Rectal smooth muscle tissue (tissue), 1 donor: ENCODE measurements around the gene STK32C.

Experiments used
- H3K27ac ChIP-seq: one replicate; pipeline ENCODE4 v1.7.0; 2013; ENCODE audit warnings: low read depth, low read length, inconsistent platforms
- H3K27me3 ChIP-seq: one replicate; pipeline ENCODE4 v1.7.0; 2013; ENCODE audit warnings: low read length; ENCODE audit not compliant: control insufficient read depth, insufficient read depth
- H3K36me3 ChIP-seq: one replicate; pipeline ENCODE4 v1.7.0; 2013; ENCODE audit warnings: low read length; ENCODE audit not compliant: control insufficient read depth, insufficient read depth
- H3K4me1 ChIP-seq: one replicate; pipeline ENCODE4 v1.7.0; 2013; ENCODE audit warnings: low read length; ENCODE audit not compliant: control insufficient read depth, insufficient read depth
- H3K4me3 ChIP-seq: one replicate; pipeline ENCODE4 v1.7.0; 2013; ENCODE audit warnings: low read length
- H3K9ac ChIP-seq: one replicate; pipeline ENCODE4 v1.7.0; 2013; ENCODE audit warnings: low read length

The STK32C gene

DNA sequence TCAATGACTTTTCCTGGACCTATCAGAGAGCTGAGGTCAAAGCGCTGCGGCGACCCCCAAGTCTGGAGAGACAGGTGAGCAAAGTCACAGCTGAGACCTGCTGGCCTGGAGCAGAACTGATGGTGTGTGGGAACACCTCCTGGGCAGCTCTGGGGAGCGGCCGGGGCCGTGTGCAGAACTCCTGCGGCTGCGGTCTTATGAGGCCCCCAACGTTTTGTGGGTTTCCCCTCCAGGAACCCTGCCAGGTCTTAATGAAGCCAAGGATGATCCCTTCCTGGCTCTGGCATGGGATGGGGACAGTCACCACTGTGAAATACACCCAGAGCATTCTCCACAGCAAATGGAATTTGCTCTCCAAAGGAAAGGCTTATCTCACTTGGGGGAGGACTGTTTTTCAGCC, 94.9 kb downstream of the STK32C start:
- Histone ChIP-seq H3K27ac (no peak overlapping the region), H3K4me3 (no peak overlapping the region), H3K4me1 (no peaks in the 10 kb centered on the region), H3K9ac (no peak overlapping the region), H3K27me3 (no peaks in the 10 kb centered on the region), H3K36me3 (no peaks in the 10 kb centered on the region)

DNA sequence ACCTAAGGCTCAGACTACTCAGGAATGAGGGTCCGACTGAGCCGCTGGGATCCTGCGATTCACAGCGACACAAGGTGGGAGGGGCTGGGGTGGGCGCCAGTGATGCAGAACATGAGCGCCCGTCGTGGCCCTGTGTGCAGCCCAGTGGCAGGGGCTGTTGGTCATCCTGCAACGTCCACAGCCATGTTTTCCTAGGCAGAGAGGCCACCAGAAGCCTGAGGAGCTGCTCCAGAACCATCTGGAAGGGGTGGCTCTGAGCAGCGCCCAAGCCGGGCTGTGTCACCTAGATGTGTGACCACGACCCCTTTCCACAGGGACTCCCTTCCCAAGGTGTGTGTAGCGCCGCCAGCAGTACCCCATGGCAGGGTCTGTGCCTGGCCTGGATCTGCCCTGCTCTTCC, 96.5 kb downstream of the STK32C start:
- H3K9ac ChIP-seq: no peak overlapping the region
- H3K4me1 ChIP-seq: no peaks in the 10 kb centered on the region
- no peaks in the 10 kb centered on the region for H3K36me3 ChIP-seq
- no peak overlapping the region for H3K27ac ChIP-seq
- H3K4me3 ChIP-seq: no peak overlapping the region
- no peaks in the 10 kb centered on the region for H3K27me3 ChIP-seq

- no peaks in the 10 kb centered on the region for H3K4me1 ChIP-seq
- no peak overlapping the region for H3K4me3 ChIP-seq
- H3K27me3 ChIP-seq: no peaks in the 10 kb centered on the region
- H3K9ac ChIP-seq: no peak overlapping the region
- no peaks in the 10 kb centered on the region for H3K36me3 ChIP-seq
- H3K27ac ChIP-seq: no peak overlapping the region
These were observed 97.0 kb downstream of the STK32C start for GRCh38 chr10:132210766-132211165.

DNA sequence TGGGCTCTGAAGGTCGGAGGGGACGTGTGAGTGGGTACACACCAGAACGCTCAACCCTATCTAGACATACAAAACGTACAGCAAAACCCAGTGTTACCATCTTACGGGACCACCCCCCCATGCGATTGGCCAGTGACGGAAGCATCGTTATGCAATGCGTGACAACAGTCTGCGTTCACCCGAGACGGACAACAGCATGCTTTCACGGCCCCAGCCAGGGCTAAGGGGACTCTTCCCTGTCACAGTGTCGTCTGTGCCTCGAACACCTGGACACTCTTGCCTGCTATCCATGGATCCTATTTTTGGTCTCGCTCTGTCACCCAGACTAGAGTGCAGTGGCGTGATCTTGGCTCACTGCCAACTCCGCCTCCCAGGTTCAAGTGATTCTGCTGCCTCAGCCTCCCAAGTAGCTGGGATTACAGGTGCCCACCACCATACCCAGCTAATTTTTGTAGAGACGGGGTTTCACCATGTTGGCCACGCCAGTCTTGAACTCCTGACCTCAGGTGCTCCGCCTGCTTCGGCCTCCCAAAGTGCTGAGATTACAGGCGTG, 97.7 kb downstream of the STK32C start:
- Histone ChIP-seq H3K4me3 (no peak overlapping the region), H3K36me3 (no peaks in the 10 kb centered on the region), H3K4me1 (no peaks in the 10 kb centered on the region), H3K27ac (no peak overlapping the region), H3K9ac (no peak overlapping the region), H3K27me3 (no peaks in the 10 kb centered on the region)

DNA sequence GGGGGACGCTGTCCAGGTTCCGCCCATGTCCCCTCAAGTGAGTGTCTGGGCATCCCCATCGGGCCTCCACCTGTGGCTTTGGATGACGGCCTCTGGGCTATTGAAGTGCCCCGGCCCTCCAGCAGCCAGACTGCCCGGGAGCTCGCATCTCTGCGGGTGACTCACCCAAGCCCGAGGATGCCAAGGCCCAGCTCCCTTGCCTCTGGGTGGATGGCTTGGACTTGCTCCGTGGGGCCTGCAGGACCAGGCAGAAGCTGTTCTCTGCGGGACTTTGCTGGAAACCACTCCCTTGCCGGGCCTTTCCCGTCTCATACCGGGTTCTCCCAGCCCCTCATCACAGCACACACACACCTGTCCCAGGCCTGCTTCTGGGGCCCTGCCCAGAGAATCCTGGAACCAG, 98.6 kb downstream of the STK32C start:
- Histone ChIP-seq H3K4me3 (no peak overlapping the region), H3K36me3 (no peaks in the 10 kb centered on the region), H3K4me1 (no peaks in the 10 kb centered on the region), H3K27ac (no peak overlapping the region), H3K27me3 (no peaks in the 10 kb centered on the region), H3K9ac (no peak overlapping the region)

- Histone ChIP-seq H3K4me1 (no peaks in the 10 kb centered on the region), H3K4me3 (no peak overlapping the region), H3K36me3 (no peaks in the 10 kb centered on the region), H3K27ac (no peak overlapping the region), H3K27me3 (no peaks in the 10 kb centered on the region), H3K9ac (no peak overlapping the region)
These were observed 99.2 kb downstream of the STK32C start for GRCh38 chr10:132208462-132209050.

- H3K9ac ChIP-seq: no peak overlapping the region
- no peak overlapping the region for H3K4me3 ChIP-seq
- H3K4me1 ChIP-seq: no peaks in the 10 kb centered on the region
- H3K27ac ChIP-seq: no peak overlapping the region
- no peaks in the 10 kb centered on the region for H3K36me3 ChIP-seq
- no peaks in the 10 kb centered on the region for H3K27me3 ChIP-seq
These were observed 100.0 kb downstream of the STK32C start for GRCh38 chr10:132207536-132208461.

- no peak overlapping the region for H3K9ac ChIP-seq
- H3K4me3 ChIP-seq: no peak overlapping the region
- no peaks in the 10 kb centered on the region for H3K27me3 ChIP-seq
- no peak overlapping the region for H3K27ac ChIP-seq
- H3K36me3 ChIP-seq: no peaks in the 10 kb centered on the region
- no peaks in the 10 kb centered on the region for H3K4me1 ChIP-seq
These were observed 100.8 kb downstream of the STK32C start for GRCh38 chr10:132206806-132207535.

DNA sequence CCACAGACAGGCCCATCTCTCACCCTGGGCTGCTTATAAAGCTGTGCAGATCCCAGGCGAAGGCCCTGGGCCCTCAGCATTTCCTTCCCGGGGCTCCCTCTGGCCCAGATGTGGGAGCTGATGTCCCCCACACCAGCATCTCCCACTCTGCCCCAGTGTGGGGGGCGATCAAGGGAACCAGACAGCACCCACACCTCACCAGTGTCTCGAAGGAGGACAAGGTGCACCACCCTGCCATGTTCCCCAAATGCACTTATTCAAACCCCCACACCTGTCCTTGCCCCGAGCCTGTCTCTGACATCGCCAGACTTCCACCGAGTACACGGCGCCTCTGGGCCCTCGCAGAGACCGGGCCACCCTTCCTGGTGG, 101.4 kb downstream of the STK32C start:
- no peaks in the 10 kb centered on the region for H3K36me3 ChIP-seq
- no peak overlapping the region for H3K9ac ChIP-seq
- H3K27me3 ChIP-seq: no peaks in the 10 kb centered on the region
- no peaks in the 10 kb centered on the region for H3K4me1 ChIP-seq
- H3K4me3 ChIP-seq: no peak overlapping the region
- H3K27ac ChIP-seq: no peak overlapping the region

GRCh38 chr10:132205650-132206376, 101.9 kb downstream of the STK32C start:
- Histone ChIP-seq H3K4me1 (no peaks in the 10 kb centered on the region), H3K4me3 (no peak overlapping the region), H3K27me3 (no peaks in the 10 kb centered on the region), H3K27ac (no peak overlapping the region), H3K9ac (no peak overlapping the region), H3K36me3 (no peaks in the 10 kb centered on the region)

- Histone ChIP-seq H3K36me3 (no peaks in the 10 kb centered on the region), H3K27me3 (no peaks in the 10 kb centered on the region), H3K27ac (no peak overlapping the region), H3K9ac (no peak overlapping the region), H3K4me1 (no peaks in the 10 kb centered on the region), H3K4me3 (no peak overlapping the region)
These were observed 102.8 kb downstream of the STK32C start for GRCh38 chr10:132204781-132205473.
